Common myeloid progenitor, CD34-positive (primary cell): ENCODE results near the gene PLCH2.
A peak's percentile ranks its signal among the peaks of the same experiment; 100 is the strongest.

Experiments used
- CTCF ChIA-PET: fragments of 350-600 bp; sonication (Branson Sonifier 250); formaldehyde crosslinking; loops from one replicate; lab custom pipeline; 2021; ENCODE audit warnings: antibody characterized with exemption; lab: Charles Lee
- POLR2A ChIA-PET: fragments of 350-600 bp; sonication (Branson Sonifier 250); formaldehyde crosslinking; loops from one replicate; lab custom pipeline; 2021; ENCODE audit warnings: antibody characterized with exemption; lab: Charles Lee
- DNase-seq, 3 donors: peaks; one replicate each; pipeline versions ENCODE4 v3.0.0 to v3.0.0-alpha.2; 2013
- H3K27ac ChIP-seq, 2 experiments: 1 replicate in 1 of 2; 2 replicates in 1 of 2; pipeline ENCODE4 v1.7.0; 2013; ENCODE audit warnings: inconsistent platforms in 2 of 2, low read length in 2 of 2, mild to moderate bottlenecking in 2 of 2, low read depth in 1 of 2, moderate library complexity in 1 of 2; ENCODE audit not compliant: severe bottlenecking in 2 of 2, insufficient read depth in 1 of 2, poor library complexity in 1 of 2
- H3K27me3 ChIP-seq, 5 experiments: replicated peaks in 2 of 5; 1 replicate in 3 of 5; 2 replicates in 2 of 5; pipeline versions ENCODE4 v1.6.1 to v1.7.0; 2013; ENCODE audit warnings: low read length in 4 of 5, mild to moderate bottlenecking in 2 of 5, moderate library complexity in 2 of 5, inconsistent platforms in 1 of 5; ENCODE audit not compliant: insufficient read depth in 5 of 5, control insufficient read depth in 4 of 5
- H3K36me3 ChIP-seq, 4 experiments: 1 replicate in 2 of 4; 2 replicates in 2 of 4; pipeline versions ENCODE4 v1.6.1 to v1.7.0; 2013; ENCODE audit warnings: low read length in 3 of 4, control low read depth in 1 of 4, mild to moderate bottlenecking in 1 of 4; ENCODE audit not compliant: control insufficient read depth in 4 of 4, insufficient read depth in 4 of 4
- H3K4me1 ChIP-seq, 4 experiments: 1 replicate in 3 of 4; 2 replicates in 1 of 4; pipeline versions ENCODE4 v1.6.1 to v1.7.1; 2013; ENCODE audit warnings: low read length in 3 of 4, mild to moderate bottlenecking in 3 of 4, control low read depth in 1 of 4, inconsistent platforms in 1 of 4, moderate library complexity in 1 of 4; ENCODE audit not compliant: control insufficient read depth in 4 of 4, insufficient read depth in 4 of 4; ENCODE audit errors: control extremely low read depth in 1 of 4
- H3K4me3 ChIP-seq, 7 experiments: 1 replicate in 4 of 7; 2 replicates in 3 of 7; pipeline versions ENCODE4 v1.5.1 to v1.7.0; 2013; ENCODE audit warnings: mild to moderate bottlenecking in 7 of 7, low read length in 6 of 7, moderate library complexity in 6 of 7, inconsistent platforms in 2 of 7, low read depth in 2 of 7, control low read depth in 1 of 7; ENCODE audit not compliant: insufficient read depth in 4 of 7, control insufficient read depth in 1 of 7; ENCODE audit errors: extremely low read depth in 1 of 7
- H3K9me3 ChIP-seq, 5 experiments: 1 replicate in 4 of 5; 2 replicates in 1 of 5; pipeline versions ENCODE4 v1.6.1 to v1.7.1; 2013; ENCODE audit warnings: low read length in 4 of 5, mild to moderate bottlenecking in 2 of 5, inconsistent platforms in 1 of 5, low read depth in 1 of 5, moderate library complexity in 1 of 5; ENCODE audit not compliant: control insufficient read depth in 4 of 5, insufficient read depth in 2 of 5; ENCODE audit errors: control extremely low read depth in 1 of 5
- WGBS: methylation state at CpG from one replicate; pipeline ENCODE4 v1.1.5; 2013; ENCODE audit not compliant: insufficient coverage; 5-methylcytosine and 5-hydroxymethylcytosine counted together

Gene PLCH2

DNA sequence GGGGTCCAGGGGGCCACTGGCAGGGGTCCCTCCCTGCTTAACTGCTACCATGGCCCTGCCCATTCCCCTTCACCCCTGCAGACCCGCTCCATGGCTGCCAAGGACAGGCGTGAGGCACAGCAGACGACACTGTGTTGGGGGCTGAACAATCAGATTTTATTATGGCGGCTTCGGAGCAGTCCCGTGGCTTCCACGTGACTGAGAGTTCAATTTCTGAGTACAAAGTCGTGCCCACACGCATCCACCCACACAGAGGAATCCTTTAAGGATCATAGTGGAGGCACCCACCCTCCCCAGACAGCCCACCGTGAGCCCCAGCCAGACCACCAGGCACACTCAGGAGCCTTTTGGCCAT is 52.5 kb downstream of the PLCH2 start:
- H3K9me3 ChIP-seq: no peaks in the 10 kb centered on the region
- no peaks in the 10 kb centered on the region for H3K36me3 ChIP-seq
- 65% methylated on average over 9 of the region's 10 CpGs for WGBS
- peak overlapping the region in 2 of 7 experiments; percentile 40 to 52 for H3K4me3 ChIP-seq
- CTCF ChIA-PET: interaction anchor here (1.1 to 8.5 kb wide), 3 partner anchors 17 to 102 kb away, joined by 3 to 52 read pairs (median 6); no protein-coding TSS in a partner anchor
- POLR2A ChIA-PET: no interaction called here
- no peak overlapping the region for H3K27ac ChIP-seq
- no peak for DNase-seq
- H3K4me1 ChIP-seq: peaks cover 6 to 56% (median 49%) of the 10 kb centered on the region in 4 experiments
- peaks cover 0 to 62% (median 10%) of the 10 kb centered on the region in 5 experiments for H3K27me3 ChIP-seq

DNA sequence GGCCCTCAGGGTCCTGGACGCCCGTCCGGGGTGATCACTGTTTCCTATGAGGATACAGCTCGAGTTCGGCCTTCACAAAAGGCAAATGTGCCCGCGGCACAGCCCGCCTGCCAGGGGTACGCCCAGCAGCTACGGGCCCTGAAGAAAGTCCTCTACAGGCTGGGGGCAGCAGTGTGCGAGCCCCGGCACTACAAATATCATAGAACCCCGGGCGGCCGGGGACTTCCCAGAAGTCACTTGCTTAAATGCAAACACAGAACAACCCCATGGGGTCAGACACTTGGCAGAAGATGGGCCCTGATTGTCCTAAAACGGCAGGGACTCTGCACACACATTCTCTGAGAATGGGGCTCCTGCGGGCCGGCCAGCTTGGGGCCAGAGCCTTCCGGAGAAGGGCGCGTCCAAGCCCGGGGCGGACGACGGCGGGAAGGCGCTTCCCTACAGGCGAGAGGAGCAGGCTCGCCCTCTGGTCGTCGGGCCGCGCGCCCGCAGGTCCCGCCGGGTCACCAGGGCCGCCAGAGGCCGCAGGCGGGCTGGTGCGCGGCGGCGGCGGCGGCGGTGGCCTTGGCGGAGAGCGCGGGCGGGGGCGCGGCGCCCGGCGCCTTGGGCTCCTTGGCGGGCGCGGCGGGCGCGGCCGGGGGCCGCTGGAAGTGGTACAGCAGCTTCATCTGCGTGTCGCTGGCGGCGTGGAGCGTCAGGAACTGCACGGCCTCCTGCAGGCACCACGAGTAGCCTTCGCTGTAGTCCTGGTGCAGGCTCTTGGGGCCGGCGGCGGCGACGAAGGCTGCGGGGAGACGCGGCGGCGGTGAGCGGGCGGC is 53.1 kb downstream of the PLCH2 start:
- POLR2A ChIA-PET: interaction anchor here (0.9 to 3.1 kb wide), 2 partner anchors 17 to 18 kb away, joined by 4 to 11 read pairs; no protein-coding TSS in a partner anchor
- Histone ChIP-seq H3K9me3 (no peaks in the 10 kb centered on the region), H3K36me3 (no peaks in the 10 kb centered on the region), H3K27me3 (peaks cover 0 to 62% (median 10%) of the 10 kb centered on the region in 5 experiments), H3K27ac (no peak overlapping the region), H3K4me1 (peaks cover 4 to 54% (median 46%) of the 10 kb centered on the region in 4 experiments), H3K4me3 (peak overlapping the region in 3 of 7 experiments; percentile 40 to 65 (median 52))
- CTCF ChIA-PET: interaction anchor here (1.1 to 8.5 kb wide), 3 partner anchors 17 to 103 kb away, joined by 3 to 52 read pairs (median 6); no protein-coding TSS in a partner anchor
- WGBS: under 1% methylated on average over 76 of the region's 84 CpGs
- DNase-seq: peak in 2 of 3 donors; percentile 75 to 79

DNA sequence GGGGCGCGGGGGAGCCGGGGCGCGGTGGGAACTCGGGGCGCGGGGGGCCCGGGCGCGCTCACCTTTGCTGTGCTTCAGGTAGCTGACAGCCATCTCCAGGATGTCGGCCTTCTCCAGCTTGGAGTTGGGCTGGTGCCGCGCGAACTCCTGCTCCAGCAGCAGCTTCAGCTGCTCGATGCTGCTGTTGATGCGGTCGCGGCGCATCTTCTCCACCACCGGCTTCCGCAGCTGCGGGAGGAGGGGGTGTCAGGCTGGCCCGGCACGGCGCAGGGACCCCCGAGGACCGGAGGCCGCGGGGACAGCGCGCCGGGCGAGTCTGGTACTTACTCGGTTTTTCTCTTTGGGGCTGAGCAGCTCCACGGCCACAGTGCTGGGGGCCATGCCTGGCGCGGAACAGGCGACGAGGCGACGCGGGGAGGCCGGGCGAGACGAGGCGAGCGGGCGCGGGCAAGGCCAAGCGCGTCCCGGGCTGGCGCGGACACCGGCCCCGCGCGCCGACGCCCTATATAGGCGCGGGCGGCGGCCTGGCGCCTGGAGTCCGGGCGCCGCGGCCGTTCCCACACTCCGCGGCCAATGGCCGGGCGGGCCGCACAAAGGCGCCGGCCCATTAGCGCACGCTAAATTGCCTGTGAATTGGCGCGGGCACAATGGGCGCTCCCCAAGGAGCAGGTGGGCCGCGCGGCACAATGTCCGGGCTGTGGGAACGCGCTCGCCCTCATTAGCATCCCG is 53.9 kb downstream of the PLCH2 start, which contains the start of gene HES5:
Gene HES5, minus strand, starts transcription at position 480 of the 729 bp plus-strand sequence. Its CDS starts 99 bp downstream, at position 381.
- H3K36me3 ChIP-seq: no peaks in the 10 kb centered on the region
- H3K9me3 ChIP-seq: no peaks in the 10 kb centered on the region
- H3K27me3 ChIP-seq: peaks cover 0 to 65% (median 10%) of the 10 kb centered on the region in 5 experiments
- POLR2A ChIA-PET: interaction anchor here (0.5 to 3.1 kb wide), 3 partner anchors 16 to 1525 kb away, joined by 4 to 11 read pairs (median 4); no protein-coding TSS in a partner anchor
- DNase-seq: peak in 1 of 3 donors; percentile 29
- H3K4me3 ChIP-seq: peak within 1 kb of the TSS in 6 of 7 experiments; percentile 3 to 65 (median 43)
- WGBS: under 1% methylated on average over 90 of the region's 91 CpGs
- peaks cover 0 to 54% (median 49%) of the 10 kb centered on the region in 4 experiments for H3K4me1 ChIP-seq
- H3K27ac ChIP-seq: no peak within 1 kb of the TSS
- CTCF ChIA-PET: interaction anchor here (1.0 to 8.5 kb wide), 4 partner anchors 10 to 114 kb away, joined by 3 to 52 read pairs (median 8); no protein-coding TSS in a partner anchor

DNA sequence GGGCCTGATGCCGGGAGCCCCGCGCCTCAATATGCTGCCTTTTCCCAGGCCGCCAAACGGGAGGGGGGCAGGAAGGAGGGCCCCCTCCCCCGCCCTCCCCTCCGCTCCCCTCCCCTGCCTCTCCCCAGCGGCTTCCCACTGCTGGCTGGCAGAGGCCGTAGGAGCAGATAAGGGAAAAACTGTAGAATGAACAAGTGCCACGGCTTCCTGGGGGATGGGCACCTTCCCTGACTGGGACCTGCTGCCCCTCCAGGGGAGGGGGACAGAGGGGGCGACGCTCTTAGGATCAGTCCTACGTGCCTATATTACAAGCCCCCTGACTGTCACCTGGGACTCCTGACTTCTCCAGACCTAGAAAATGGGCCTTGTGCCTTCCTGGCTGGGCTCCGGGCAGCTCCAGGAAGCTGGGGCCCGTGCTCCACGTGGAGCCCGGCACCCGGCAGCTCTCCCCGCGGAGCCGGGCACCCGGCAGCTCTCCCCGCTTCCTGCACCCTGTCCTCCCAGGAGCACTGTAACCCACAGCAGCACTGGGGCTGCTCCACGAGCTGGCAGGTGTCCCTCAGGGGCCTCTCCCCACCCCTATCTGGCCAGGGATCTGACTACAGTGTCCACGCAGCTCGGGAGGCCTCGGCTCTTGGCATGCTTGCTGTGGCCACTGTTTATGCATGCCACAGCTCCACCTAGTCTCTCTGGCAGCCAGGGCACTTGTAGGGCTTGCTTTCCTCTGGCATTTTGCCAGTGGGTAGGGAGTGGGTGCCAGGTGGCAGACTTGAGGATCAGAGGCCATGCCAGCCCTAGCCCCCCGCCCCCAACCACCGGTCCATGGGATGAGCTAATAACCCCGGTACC is 54.6 kb downstream of the PLCH2 start:
- Histone ChIP-seq H3K36me3 (no peaks in the 10 kb centered on the region), H3K27ac (no peak overlapping the region), H3K27me3 (peaks cover 0 to 71% (median 10%) of the 10 kb centered on the region in 5 experiments), H3K4me3 (peak overlapping the region in 2 of 7 experiments; percentile 51 to 65), H3K4me1 (peaks cover 0 to 48% (median 43%) of the 10 kb centered on the region in 4 experiments), H3K9me3 (no peaks in the 10 kb centered on the region)
- 14% methylated on average over 23 of the region's 30 CpGs for WGBS
- peak in 2 of 3 donors; percentile 52 to 59 for DNase-seq
- POLR2A ChIA-PET: interaction anchor here (0.5 to 3.1 kb wide), 3 partner anchors 17 to 1526 kb away, joined by 3 to 11 read pairs (median 4); no protein-coding TSS in a partner anchor
- CTCF ChIA-PET: interaction anchor here (0.9 to 8.5 kb wide), 4 partner anchors 9 to 115 kb away, joined by 3 to 52 read pairs (median 8); no protein-coding TSS in a partner anchor

DNA sequence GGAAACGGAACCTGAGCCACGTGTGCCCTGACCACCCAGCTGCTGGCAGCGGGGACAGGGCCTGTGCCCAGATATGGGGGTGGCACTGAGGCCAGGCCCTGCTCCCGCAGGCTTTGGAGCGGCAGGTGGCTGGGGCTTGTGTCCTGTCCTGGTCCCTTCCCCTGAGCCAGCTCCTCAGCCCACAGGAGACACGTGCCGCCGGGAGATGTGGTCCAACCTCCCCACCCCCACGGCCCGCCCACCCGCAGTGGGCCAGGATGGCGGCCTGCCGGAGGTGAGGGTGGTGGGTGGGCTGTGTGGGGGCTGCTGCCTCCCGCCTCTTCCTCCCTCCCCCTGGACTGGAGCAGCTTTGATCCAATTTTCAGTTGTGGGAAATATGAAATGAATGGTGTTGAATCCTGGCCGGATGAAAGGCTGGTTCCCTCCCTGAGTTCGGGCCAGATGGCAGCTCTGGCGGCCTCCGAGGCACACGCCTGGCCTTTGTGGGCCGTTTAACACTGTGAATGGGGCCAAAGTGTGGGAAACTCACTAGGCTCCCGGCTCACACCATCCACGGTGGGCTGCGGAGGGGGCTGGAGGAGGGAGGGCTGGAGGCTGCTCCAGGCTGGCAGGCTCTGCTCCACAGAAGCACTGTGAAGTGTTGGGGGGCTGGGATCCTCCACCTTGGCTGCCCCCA is 56.5 kb downstream of the PLCH2 start:
- H3K36me3 ChIP-seq: no peaks in the 10 kb centered on the region
- DNase-seq: no peak
- no peak overlapping the region for H3K27ac ChIP-seq
- CTCF ChIA-PET: interaction anchor here (0.9 to 8.5 kb wide), 4 partner anchors 8 to 338 kb away, joined by 3 to 52 read pairs (median 4); partner anchors contain the start of gene FAAP20
- no peak overlapping the region for H3K4me3 ChIP-seq
- no peaks in the 10 kb centered on the region for H3K9me3 ChIP-seq
- H3K4me1 ChIP-seq: peaks cover 0 to 38% (median 35%) of the 10 kb centered on the region in 4 experiments
- 95% methylated on average over 14 of the region's 23 CpGs for WGBS
- POLR2A ChIA-PET: no interaction called here
- peaks cover 0 to 77% (median 10%) of the 10 kb centered on the region in 5 experiments for H3K27me3 ChIP-seq
